NOMO-1 (cell line): Measurements from ENCODE around the gene TOR4A.

ENCODE experiments used
- DNase-seq, 2 experiments: peaks; one replicate each; lab custom pipeline; 2025; ENCODE audit not compliant: unreplicated experiment in 2 of 2; lab: John Stamatoyannopoulos, UW

The TOR4A gene

GRCh38 chr9:137304383-137305059 lies 27.0 kb downstream of the TOR4A start:
- no peak for DNase-seq

- no peak for DNase-seq
These were observed 27.7 kb downstream of the TOR4A start for GRCh38 chr9:137305060-137305797.

- DNase-seq = no peak
These were observed 28.2 kb downstream of the TOR4A start for GRCh38 chr9:137305798-137306065.

GRCh38 chr9:137306066-137306849 lies 28.7 kb downstream of the TOR4A start:
- DNase-seq = no peak

- no peak for DNase-seq
These were observed 29.3 kb downstream of the TOR4A start for GRCh38 chr9:137306850-137307254.

- peak; percentile 49 to 74 for DNase-seq
These were observed 29.9 kb downstream of the TOR4A start for GRCh38 chr9:137307255-137308056.

- DNase-seq = no peak
These were observed 30.6 kb downstream of the TOR4A start for GRCh38 chr9:137308057-137308619.

- no peak for DNase-seq
These were observed 32.1 kb downstream of the TOR4A start for GRCh38 chr9:137309368-137310188.

- no peak for DNase-seq
These were observed 32.9 kb downstream of the TOR4A start for GRCh38 chr9:137310189-137311052.

GRCh38 chr9:137311171-137311985 lies 33.9 kb downstream of the TOR4A start:
- DNase-seq = no peak

- no peak for DNase-seq
These were observed 34.7 kb downstream of the TOR4A start for GRCh38 chr9:137311986-137312851.

GRCh38 chr9:137312852-137313325 lies 35.4 kb downstream of the TOR4A start:
- DNase-seq = no peak

GRCh38 chr9:137313326-137313936 lies 35.9 kb downstream of the TOR4A start:
- no peak for DNase-seq

- DNase-seq = no peak
These were observed 36.5 kb downstream of the TOR4A start for GRCh38 chr9:137313956-137314560.

GRCh38 chr9:137314561-137315560 lies 37.3 kb downstream of the TOR4A start:
- no peak for DNase-seq
